SK-N-SH (cell line): Measurements from ENCODE around the gene PEX16. TPM values are rescaled to one million over a fixed set of nuclear protein-coding genes. Genes with fewer than 3 reads are reported as not detected.

Experiments
- CTCF ChIA-PET: fragments of 300-600, 350-600 bp; formaldehyde crosslinking; extraction: SDS; loops from one replicate; lab custom pipeline; 2021; lab: Yijun Ruan, JAX
- POLR2A ChIA-PET: fragments of 350-600 bp; sonication (Branson Sonifier 250); formaldehyde crosslinking; extraction: SDS; loops from one replicate; lab custom pipeline; 2020; ENCODE audit warnings: antibody characterized with exemption, inconsistent platforms; lab: Yijun Ruan, JAX
- DNase-seq: peaks from one replicate; pipeline ENCODE4 v3.0.0; 2012
- H2AFZ ChIP-seq: fragments of 200-600 bp; sonication (generic); 2 replicates; pipeline ENCODE4 v1.8.1; 2016; ENCODE audit warnings: antibody characterized with exemption, mild to moderate bottlenecking, low read depth
- H3F3A ChIP-seq: fragments of 200-600 bp; sonication (generic); replicated peaks from 2 replicates; pipeline ENCODE3; 2016; ENCODE audit warnings: antibody characterized with exemption, mild to moderate bottlenecking; ENCODE audit not compliant: insufficient read depth
- H3K27ac ChIP-seq, 2 experiments: fragments of 200-500 bp in 1 of 2; fragments of 200-600 bp in 1 of 2; sonication (Bioruptor generic) in 1 of 2; sonication (generic), shearing (Covaris generic) in 1 of 2; 2 replicates each; pipeline versions ENCODE4 v1.5.1 to v1.6.1; 2014 to 2016; ENCODE audit warnings: low read depth in 2 of 2, inconsistent platforms in 1 of 2, low read length in 1 of 2, mild to moderate bottlenecking in 1 of 2, mixed read lengths in 1 of 2
- H3K27me3 ChIP-seq: fragments of 200-600 bp; sonication (generic), shearing (Covaris generic); 2 replicates; pipeline ENCODE4 v1.6.1; 2016; ENCODE audit warnings: mixed run types; ENCODE audit not compliant: insufficient read depth
- H3K36me3 ChIP-seq, 2 experiments: fragments of 200-500 bp in 1 of 2; fragments of 200-600 bp in 1 of 2; sonication (Bioruptor generic) in 1 of 2; sonication (generic) in 1 of 2; replicated peaks in 1 of 2; 2 replicates each; pipeline versions ENCODE3 to v1.5.1; 2014 to 2016; ENCODE audit warnings: low read length in 1 of 2, mild to moderate bottlenecking in 1 of 2; ENCODE audit not compliant: insufficient read depth in 2 of 2, control insufficient read depth in 1 of 2
- H3K4me1 ChIP-seq, 2 experiments: fragments of 200-500 bp in 1 of 2; fragments of 200-600 bp in 1 of 2; sonication (Bioruptor generic) in 1 of 2; sonication (generic), shearing (Covaris generic) in 1 of 2; 2 replicates each; pipeline versions ENCODE4 v1.5.1 to v1.6.1; 2014 to 2016; ENCODE audit warnings: low read depth in 1 of 2, low read length in 1 of 2, mixed run types in 1 of 2; ENCODE audit not compliant: insufficient read depth in 2 of 2, control insufficient read depth in 1 of 2
- H3K4me2 ChIP-seq: fragments of 200-600 bp; sonication (generic), shearing (Covaris generic); 2 replicates; pipeline ENCODE4 v1.6.1; 2017; ENCODE audit warnings: mixed run types
- H3K4me3 ChIP-seq, 2 experiments: fragments of 200-500 bp in 1 of 2; fragments of 200-600 bp in 1 of 2; sonication (Bioruptor generic) in 1 of 2; sonication (generic), shearing (Covaris generic) in 1 of 2; 2 replicates each; pipeline versions ENCODE4 v1.5.1 to v1.8.1; 2014 to 2016; ENCODE audit warnings: low read depth in 2 of 2, inconsistent platforms in 1 of 2, low read length in 1 of 2, mild to moderate bottlenecking in 1 of 2, mixed read lengths in 1 of 2, moderate library complexity in 1 of 2
- H3K79me2 ChIP-seq: fragments of 200-600 bp; sonication (generic); 2 replicates; pipeline ENCODE4 v1.8.1; 2017; ENCODE audit warnings: mild to moderate bottlenecking; ENCODE audit not compliant: insufficient read depth
- H3K9ac ChIP-seq: fragments of 200-600 bp; sonication (generic); 2 replicates; pipeline ENCODE4 v1.6.1; 2017; ENCODE audit warnings: mixed run types
- H3K9me2 ChIP-seq: fragments of 200-600 bp; sonication (generic); 2 replicates; pipeline ENCODE4 v1.6.1; 2017; ENCODE audit warnings: mixed run types
- H3K9me3 ChIP-seq: fragments of 200-600 bp; sonication (generic); 2 replicates; pipeline ENCODE4 v1.6.1; 2017; ENCODE audit warnings: mixed run types, mild to moderate bottlenecking, moderate library complexity
- H4K20me1 ChIP-seq: fragments of 200-600 bp; sonication (generic); 2 replicates; pipeline ENCODE4 v1.6.1; 2017; ENCODE audit warnings: mild to moderate bottlenecking, mixed run types; ENCODE audit not compliant: insufficient read depth
- ELF1 ChIP-seq: IDR thresholded peaks from 2 replicates; pipeline ENCODE4 v1.4.0; 2012
- EZH2phosphoT487 ChIP-seq: fragments of 200-600 bp; sonication (generic); IDR thresholded peaks from 2 replicates; pipeline ENCODE4 v1.6.1; 2017; ENCODE audit warnings: low read depth, mixed run types, mild to moderate bottlenecking, antibody characterized with exemption, moderate library complexity, borderline replicate concordance
- FOXM1 ChIP-seq: IDR thresholded peaks from 2 replicates; pipeline ENCODE4 v1.4.0; 2012; ENCODE audit warnings: low read depth, mild to moderate bottlenecking
- GATA2 ChIP-seq: sonication (generic); formaldehyde crosslinking; IDR thresholded peaks from 2 replicates; pipeline ENCODE4 v1.5.0; 2020; ENCODE audit warnings: mild to moderate bottlenecking, missing genetic modification reagents
- JUND ChIP-seq: IDR thresholded peaks from 2 replicates; pipeline ENCODE4 v1.4.0; 2012
- MAX ChIP-seq: IDR thresholded peaks from 2 replicates; pipeline ENCODE4 v1.4.0; 2012; ENCODE audit warnings: low read depth
- MEF2A ChIP-seq: IDR thresholded peaks from 2 replicates; pipeline ENCODE4 v1.4.0; 2012; ENCODE audit warnings: low read depth, borderline replicate concordance
- MXI1 ChIP-seq: IDR thresholded peaks from 2 replicates; pipeline ENCODE4 v1.6.1; 2012; ENCODE audit warnings: mild to moderate bottlenecking, low read depth, low read length, improper control_type of control experiment
- NFIC ChIP-seq: IDR thresholded peaks from 2 replicates; pipeline ENCODE4 v1.4.0; 2012; ENCODE audit warnings: borderline replicate concordance
- NRF1 ChIP-seq: IDR thresholded peaks from 2 replicates; pipeline ENCODE4 v1.6.1; 2012; ENCODE audit warnings: low read depth, mild to moderate bottlenecking, low read length
- POLR2AphosphoS5 ChIP-seq: IDR thresholded peaks from 2 replicates; pipeline ENCODE4 v1.6.1; 2012; ENCODE audit warnings: low read depth, low read length
- RAD21 ChIP-seq: IDR thresholded peaks from 2 replicates; pipeline ENCODE4 v1.6.1; 2012; ENCODE audit warnings: mild to moderate bottlenecking, low read length
- RCOR1 ChIP-seq: fragments of 150-350 bp; IDR thresholded peaks from 2 replicates; pipeline ENCODE4 v1.6.1; 2017; ENCODE audit warnings: antibody characterized with exemption, low read length
- REST ChIP-seq: IDR thresholded peaks from 2 replicates; pipeline ENCODE4 v1.6.1; 2012; ENCODE audit warnings: mild to moderate bottlenecking, low read depth, low read length, moderate library complexity
- RFX5 ChIP-seq: IDR thresholded peaks from 2 replicates; pipeline ENCODE4 v1.6.1; 2012; ENCODE audit warnings: mild to moderate bottlenecking, improper control_type of control experiment, low read length
- SIN3A ChIP-seq: IDR thresholded peaks from 2 replicates; pipeline ENCODE4 v1.6.1; 2012; ENCODE audit warnings: low read depth, mild to moderate bottlenecking, low read length, moderate library complexity, borderline replicate concordance
- TAF1 ChIP-seq: IDR thresholded peaks from 2 replicates; pipeline ENCODE4 v1.6.1; 2012; ENCODE audit warnings: low read depth, mild to moderate bottlenecking, low read length, moderate library complexity, borderline replicate concordance
- TCF12 ChIP-seq: IDR thresholded peaks from 2 replicates; pipeline ENCODE4 v1.4.0; 2012
- TEAD4 ChIP-seq: IDR thresholded peaks from 2 replicates; pipeline ENCODE4 v1.4.0; 2012; ENCODE audit warnings: mild to moderate bottlenecking, borderline replicate concordance; ENCODE audit not compliant: insufficient read depth
- ZBTB33 ChIP-seq: IDR thresholded peaks from 2 replicates; pipeline ENCODE4 v1.4.0; 2012; ENCODE audit warnings: low read depth, borderline replicate concordance
- WGBS: methylation state at CpG from one replicate; pipeline ENCODE4 v1.1.6; 2017; ENCODE audit warnings: low lambda C conversion rate; 5-methylcytosine and 5-hydroxymethylcytosine counted together
- polyA plus RNA-seq, 3 experiments: library from polyadenylated mRNA; depleted of rRNA; stranded (reverse); fragments of >200 nt; gene quantifications; 2 replicates each; pipeline ENCODE4 v1.2.3, GENCODE V29; 2012
- TF ChIP-seq, protein P1 (sequence below): IDR thresholded peaks from 2 replicates; pipeline ENCODE4 v1.4.0; 2012; ENCODE audit warnings: low read depth, borderline replicate concordance

Gene PEX16
- polyA plus RNA-seq, 1 of the 3 experiments (the other 2 are of a cell fraction), result 46.4 TPM

- Histone ChIP-seq H3K27me3 (no peaks in the 10 kb centered on the region), H2AFZ (no peak overlapping the region), H4K20me1 (no peaks in the 10 kb centered on the region), H3F3A (no peaks in the 10 kb centered on the region), H3K4me3 (no peak overlapping the region), H3K9me2 (no peaks in the 10 kb centered on the region), H3K36me3 (no peaks in the 10 kb centered on the region), H3K4me2 (no peak overlapping the region), H3K9ac (no peak overlapping the region), H3K9me3 (no peaks in the 10 kb centered on the region), H3K27ac (no peak overlapping the region), H3K79me2 (no peaks in the 10 kb centered on the region), H3K4me1 (peaks cover 0 to 5% of the 10 kb centered on the region in 2 experiments; a peak in 1 of 4 replicates)
- CTCF ChIA-PET, result interaction anchor here (1.2 to 5.0 kb wide), 3 partner anchors 39 to 80 kb away, joined by 5 to 25 read pairs (median 7); no protein-coding TSS in a partner anchor
- POLR2A ChIA-PET, result interaction anchor here (0.6 to 1.1 kb wide), 2 partner anchors 8 to 775 kb away, joined by 3 read pairs; partner anchors contain the start of genes PEX16 and ZNF408
- WGBS, result 65% methylated on average over 7 of the region's 12 CpGs
- no peak for TF ChIP-seq RFX5
- TF ChIP-seq JUND, result no peak
- no peak for TF ChIP-seq FOXM1
- TF ChIP-seq EZH2phosphoT487, result no peak
- TF ChIP-seq MXI1, result no peak
- TF ChIP-seq SIN3A, result no peak
- TF ChIP-seq MEF2A, result no peak
- no peak for TF ChIP-seq TAF1
- no peak for DNase-seq
These were observed 8.3 kb upstream of the PEX16 start for GRCh38 chr11:45926001-45926401.

GRCh38 chr11:45925550-45925949 is 7.9 kb upstream of the PEX16 start:
- H3K9ac ChIP-seq, result no peak overlapping the region
- peaks cover 0 to 5% of the 10 kb centered on the region in 2 experiments; a peak in 1 of 4 replicates for H3K4me1 ChIP-seq
- H4K20me1 ChIP-seq, result no peaks in the 10 kb centered on the region
- H3K27ac ChIP-seq, result no peak overlapping the region
- H3K27me3 ChIP-seq, result no peaks in the 10 kb centered on the region
- H3K9me3 ChIP-seq, result no peaks in the 10 kb centered on the region
- no peak overlapping the region for H2AFZ ChIP-seq
- TF ChIP-seq REST (no peak), NRF1 (no peak), EZH2phosphoT487 (no peak), RAD21 (no peak), TCF12 (no peak), RCOR1 (no peak), SIN3A (no peak), POLR2AphosphoS5 (no peak), FOXM1 (no peak), ZBTB33 (no peak), TEAD4 (no peak), TAF1 (no peak), NFIC (no peak), ELF1 (no peak), MXI1 (no peak), GATA2 (CRISPR knock-in tag) (no peak), MAX (no peak), MEF2A (no peak), JUND (no peak)
- TF ChIP-seq, protein P1, sequence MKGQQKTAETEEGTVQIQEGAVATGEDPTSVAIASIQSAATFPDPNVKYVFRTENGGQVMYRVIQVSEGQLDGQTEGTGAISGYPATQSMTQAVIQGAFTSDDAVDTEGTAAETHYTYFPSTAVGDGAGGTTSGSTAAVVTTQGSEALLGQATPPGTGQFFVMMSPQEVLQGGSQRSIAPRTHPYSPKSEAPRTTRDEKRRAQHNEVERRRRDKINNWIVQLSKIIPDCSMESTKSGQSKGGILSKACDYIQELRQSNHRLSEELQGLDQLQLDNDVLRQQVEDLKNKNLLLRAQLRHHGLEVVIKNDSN, result no peak
- TF ChIP-seq, all 33 proteins: peak for 0
- no peaks in the 10 kb centered on the region for H3K79me2 ChIP-seq
- no peak for DNase-seq
- no peaks in the 10 kb centered on the region for H3K36me3 ChIP-seq
- CTCF ChIA-PET, result interaction anchor here (1.2 to 5.0 kb wide), 5 partner anchors 39 to 81 kb away, joined by 4 to 25 read pairs (median 7); no protein-coding TSS in a partner anchor
- H3K4me3 ChIP-seq, result no peak overlapping the region
- POLR2A ChIA-PET, result interaction anchor here (1.1 kb wide), 1 partner anchor 8 kb away, joined by 3 read pairs; the partner anchor contains the start of gene PEX16
- no peak overlapping the region for H3K4me2 ChIP-seq
- no peaks in the 10 kb centered on the region for H3F3A ChIP-seq
- H3K9me2 ChIP-seq, result no peaks in the 10 kb centered on the region
- 67% methylated on average over 3 of the region's 3 CpGs for WGBS
